GM18868 (cell line): ENCODE data around the gene IGLON5.

Experiments used
- ATAC-seq: cut with Tn5 transposase; IDR thresholded peaks from one replicate; pipeline ENCODE4 v1.9.1; 2021; ENCODE audit warnings: mild to moderate bottlenecking, moderate library complexity; ENCODE audit not compliant: unreplicated experiment

The IGLON5 gene

DNA sequence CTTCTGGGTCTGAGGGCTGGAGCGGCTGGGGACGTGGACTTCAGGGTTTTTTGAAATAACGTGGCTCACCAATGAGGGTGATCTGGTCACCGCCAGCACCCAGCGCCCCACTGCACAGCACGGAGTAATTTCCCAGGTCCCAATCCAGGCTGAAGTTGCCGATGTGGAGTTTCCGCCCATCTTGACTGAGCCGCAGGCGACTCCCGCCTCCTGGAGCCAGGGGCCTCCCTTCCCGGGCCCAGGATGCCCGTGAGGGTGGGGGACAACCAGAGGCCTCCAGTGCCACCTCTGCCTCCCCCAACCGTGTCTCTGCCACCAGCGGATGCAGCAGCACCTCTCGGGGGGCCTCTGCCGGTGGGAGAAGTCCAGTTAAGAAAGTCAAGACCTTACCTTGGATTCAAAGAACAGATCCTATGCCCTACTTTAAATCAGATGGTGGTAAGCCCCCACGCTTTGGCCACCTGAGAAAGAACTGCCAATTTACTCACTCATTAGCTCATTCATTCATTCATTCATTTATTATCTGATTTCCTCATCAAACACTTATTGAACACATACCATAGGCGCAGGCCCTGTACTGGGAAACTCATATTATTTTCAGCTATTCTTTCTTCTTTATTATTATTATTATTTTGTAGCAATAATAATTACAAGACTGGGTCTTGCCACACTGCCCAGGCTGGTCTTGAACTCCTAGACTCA, 26.6 kb downstream of the IGLON5 start:
- ATAC-seq = no peak

- peak; percentile 60 for ATAC-seq
Measured at GRCh38 chr19:51338563-51339312, 27.3 kb downstream of the IGLON5 start.

DNA sequence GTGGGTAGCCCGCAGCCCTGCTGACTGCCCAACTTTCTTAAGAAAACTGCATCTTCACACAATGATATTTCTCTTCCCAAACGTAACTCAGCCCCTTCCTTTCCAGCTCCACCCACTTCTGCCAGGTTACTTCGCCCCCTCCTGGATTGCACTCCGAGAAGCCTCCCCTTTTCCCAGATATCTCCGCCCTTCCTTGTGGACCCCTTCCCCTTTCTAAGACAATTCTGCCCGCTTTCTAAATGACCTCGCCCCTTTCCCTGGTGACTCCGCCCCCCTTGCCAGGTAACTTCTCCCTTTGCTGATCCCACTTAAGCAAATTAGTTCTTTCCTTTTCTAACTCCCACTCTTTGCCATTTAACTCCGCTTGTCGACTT, 27.9 kb downstream of the IGLON5 start:
- ATAC-seq = no peak

DNA sequence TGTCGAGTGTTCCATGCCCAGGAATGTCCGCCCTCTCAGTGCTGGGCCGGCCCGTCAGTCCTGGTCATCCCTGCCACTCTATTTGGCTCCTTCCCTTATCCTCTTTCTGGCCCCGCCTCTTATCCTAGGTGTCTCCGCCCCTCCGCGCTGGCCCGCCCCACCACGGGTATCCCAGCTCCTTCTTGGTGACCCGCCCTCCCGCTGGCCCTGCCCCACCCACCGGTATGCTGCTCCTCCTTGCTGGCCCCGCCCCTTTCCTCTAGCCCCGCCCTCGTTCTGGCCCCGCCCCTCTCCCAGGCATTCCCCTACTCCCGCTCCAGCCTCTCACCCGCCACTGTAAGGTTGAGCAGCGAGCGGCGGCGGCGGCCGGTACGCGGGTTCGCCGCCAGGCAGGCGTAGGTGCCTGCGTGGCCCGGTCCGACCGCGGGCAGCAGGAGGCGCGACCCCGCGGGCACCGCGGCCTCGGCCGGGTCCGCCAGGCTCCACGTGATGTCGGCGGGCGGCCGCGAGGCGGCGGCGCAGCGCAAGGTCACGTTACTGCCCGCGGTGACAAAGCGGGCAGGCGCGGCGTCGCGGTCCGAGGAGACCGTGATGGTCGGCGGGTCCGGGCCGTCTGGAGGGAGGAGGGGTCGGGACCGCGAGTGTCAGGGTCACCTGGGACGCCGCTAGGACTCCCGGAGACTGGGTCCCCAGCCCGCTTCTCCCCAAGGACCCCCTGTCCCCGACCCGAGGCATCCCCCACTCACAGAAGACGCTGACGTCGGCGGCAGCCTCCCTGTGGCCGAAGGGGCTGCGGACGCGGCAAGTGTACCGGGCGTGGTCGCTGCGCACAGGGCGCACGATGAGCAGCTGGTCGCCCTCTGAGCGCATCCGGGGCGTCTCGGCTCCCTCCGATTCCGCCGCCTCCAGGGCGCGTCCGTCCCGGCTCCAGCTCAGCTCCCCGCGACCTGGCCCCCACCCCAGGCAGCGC, 28.5 kb downstream of the IGLON5 start:
- peak; percentile 61 for ATAC-seq

DNA sequence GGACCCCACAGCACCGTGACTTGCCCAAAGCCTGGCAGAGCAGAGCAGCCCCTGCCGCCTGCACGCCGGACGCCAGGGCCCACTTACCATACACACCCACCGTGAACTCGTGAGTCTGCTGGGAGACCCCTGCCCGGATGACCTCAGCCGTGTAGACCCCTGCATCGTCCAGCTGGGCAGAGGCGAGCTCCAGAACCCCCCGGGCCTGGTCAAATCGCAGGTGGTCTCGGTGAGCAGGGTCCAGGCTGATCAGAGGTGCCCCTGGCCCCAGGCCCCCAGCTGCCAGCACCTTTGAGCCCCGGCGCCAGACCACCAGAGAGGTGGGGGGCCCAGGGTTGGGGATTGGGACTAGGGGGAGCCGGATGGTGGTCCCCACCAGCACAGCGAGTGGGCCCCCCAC, 29.6 kb downstream of the IGLON5 start:
- ATAC-seq = no peak

DNA sequence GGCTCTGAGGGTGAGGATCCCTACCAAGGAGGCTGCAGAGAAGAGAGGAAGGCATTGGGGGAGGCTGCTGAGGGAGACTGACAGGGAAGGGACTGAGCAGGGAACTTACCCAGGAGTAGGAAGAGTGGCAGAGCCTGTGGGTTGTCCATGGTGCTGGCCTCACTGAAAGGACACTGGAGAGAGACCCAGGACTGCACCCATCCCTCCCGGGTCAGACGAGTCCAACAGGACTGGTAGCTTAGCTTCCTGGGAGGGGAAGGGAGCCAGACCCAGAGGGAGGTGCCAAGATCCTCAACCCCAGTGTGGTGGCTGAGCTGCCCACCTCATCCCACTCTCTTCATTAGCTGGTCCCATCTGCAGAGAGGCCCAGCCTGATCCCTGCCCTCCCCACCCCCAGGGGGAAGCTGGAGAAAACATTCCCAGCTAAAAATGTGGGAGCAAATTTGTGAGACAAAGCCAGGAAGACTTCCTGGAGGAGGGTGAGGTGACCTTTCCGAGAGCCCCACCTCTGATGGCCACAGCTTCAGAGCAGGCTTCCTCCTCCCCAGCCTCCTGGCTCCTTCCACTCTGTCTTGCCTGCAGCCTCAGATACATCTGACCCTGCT, 30.6 kb downstream of the IGLON5 start, which contains the start of gene VSIG10L:
VSIG10L (minus strand) TSS at position 164 of the 605 bp plus-strand sequence; CDS start at position 149, 15 bp downstream.
- no peak for ATAC-seq

DNA sequence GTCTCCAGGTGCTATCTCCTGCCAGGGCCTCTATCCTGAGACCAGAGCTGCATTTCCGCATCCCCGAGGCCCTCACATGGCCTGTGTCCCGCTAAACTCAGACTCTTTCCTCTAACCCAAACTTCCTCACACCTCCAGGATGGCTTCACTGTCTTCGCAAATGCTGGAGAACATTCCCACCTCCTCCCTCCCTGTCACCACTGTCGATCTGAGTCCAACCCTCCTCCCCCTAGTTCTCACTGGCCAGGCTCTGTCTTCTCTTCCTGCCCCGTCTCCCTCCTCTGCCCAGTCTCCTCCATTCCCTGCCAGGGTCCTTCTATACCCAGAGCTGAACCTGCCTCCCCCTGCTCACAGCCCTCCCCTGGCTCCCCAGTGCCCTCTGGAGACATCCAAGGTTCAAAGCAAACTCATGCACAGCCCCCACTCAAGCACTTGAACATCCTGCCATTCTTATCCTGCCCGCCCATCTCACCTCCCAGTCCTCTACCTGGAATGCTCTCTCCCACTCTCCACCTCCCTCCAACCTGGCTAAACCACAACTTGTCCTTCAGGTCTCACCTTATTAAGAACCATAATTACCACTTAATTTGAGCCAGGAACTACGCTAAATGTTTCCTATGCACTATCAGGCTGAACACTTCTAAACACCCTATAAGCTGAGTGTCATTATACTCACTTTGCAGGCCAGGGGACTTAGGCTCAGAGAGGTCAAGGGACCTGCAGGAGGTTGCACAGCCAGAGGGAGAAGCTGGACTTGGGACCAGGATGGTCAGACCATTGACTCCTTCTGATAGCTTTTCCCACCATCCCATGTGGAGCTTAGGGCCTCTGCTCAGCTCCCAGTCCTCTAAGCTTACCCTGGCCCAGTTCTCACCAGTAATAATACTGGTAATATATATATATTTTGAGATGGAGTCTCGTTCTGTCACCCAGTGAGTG, 31.5 kb downstream of the IGLON5 start:
- ATAC-seq = no peak

DNA sequence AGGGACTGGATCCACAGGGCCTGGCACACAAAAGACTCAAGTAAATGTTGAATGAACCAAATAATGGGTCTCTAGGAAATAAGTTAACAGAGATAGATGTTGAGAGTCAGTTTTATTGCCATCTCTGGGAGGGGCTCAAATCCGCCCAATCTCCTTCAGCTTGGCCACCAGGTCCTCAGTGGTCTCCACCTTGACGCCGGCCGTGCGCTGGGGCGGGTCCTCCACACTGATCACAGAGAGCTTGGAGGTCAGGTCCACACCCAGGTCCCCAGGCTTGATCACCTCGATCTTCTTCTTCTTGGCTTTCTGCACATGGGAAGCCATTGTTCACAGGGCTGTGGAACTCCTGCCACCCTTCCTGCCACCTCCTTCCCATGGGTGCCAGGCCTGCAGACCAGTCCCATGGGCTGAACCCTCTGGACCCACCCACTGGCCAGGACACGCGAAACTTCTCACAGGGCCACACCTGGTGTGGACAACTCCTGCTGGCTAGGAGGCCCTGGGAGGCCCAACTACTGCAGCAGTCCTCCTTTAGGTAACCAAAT, 33.7 kb downstream of the IGLON5 start:
- ATAC-seq = no peak

GRCh38 chr19:51346742-51347141, 35.3 kb downstream of the IGLON5 start:
- ATAC-seq = no peak

GRCh38 chr19:51347209-51347928, 35.9 kb downstream of the IGLON5 start:
- no peak for ATAC-seq

DNA sequence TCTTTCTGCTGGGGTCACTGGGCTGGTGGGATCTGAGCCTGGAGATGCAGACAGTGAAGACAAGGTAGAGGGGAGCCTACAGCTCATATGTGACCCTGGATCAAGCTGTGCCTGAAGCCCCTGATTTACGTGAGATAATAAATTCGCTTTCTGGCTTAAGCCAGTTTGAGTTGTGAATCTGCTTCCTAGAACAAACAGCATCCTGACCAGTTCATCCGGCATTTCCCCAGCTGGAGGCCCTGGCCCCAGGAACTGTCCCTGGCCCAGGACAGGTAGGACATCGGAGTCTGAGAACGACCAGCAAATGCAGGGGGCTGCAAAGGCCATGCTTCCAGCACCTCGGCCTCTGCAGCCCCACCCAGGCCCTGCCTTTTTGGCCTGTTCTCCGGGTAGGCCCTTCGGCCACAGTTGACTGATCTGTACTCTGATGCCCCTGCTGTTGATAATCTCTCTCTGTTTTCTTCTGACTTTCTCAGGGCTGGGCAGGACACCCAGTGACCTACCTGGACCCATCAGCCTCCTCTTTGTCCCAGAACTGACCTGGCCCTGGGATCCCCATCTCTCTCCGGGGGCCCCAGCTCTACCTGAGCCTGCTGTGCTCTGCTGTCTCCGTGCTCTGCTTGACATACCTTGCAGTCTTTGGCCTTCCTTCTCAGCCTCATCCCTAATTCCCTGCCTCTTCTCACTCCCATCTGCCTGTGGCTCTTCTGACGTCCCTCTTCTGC, 40.0 kb downstream of the IGLON5 start:
- ATAC-seq = no peak

DNA sequence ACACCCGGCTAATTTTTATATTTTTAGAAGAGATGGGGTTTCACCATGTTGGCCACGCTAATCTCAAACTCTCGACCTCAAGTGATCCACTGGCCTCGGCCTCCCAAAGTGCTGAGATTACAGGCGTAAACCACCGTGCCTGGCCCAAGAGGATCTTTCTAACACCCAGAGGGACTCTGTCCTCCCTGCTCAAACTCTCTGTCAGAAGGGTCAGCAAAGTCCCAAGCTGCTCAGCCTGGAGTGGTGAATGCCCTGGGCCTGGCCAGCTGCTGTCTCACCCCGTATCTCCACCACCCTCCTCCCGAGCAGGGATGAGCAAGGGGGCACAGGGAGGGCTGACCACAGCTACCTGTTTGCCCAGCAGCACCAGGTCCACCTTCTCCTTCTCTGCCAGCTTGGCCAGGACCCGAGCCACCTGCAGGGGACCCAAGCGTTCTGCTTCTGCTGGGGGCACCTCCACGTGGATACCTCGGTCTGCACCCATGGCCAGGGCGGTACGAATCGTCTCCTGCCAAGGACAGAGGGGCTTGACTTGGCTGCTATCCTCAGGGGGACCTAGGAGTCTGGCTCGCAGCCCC, 41.4 kb downstream of the IGLON5 start:
- no peak for ATAC-seq

- ATAC-seq = no peak
Measured at GRCh38 chr19:51354103-51354741, 42.8 kb downstream of the IGLON5 start.

GRCh38 chr19:51354742-51355148, 43.3 kb downstream of the IGLON5 start:
- ATAC-seq = no peak

DNA sequence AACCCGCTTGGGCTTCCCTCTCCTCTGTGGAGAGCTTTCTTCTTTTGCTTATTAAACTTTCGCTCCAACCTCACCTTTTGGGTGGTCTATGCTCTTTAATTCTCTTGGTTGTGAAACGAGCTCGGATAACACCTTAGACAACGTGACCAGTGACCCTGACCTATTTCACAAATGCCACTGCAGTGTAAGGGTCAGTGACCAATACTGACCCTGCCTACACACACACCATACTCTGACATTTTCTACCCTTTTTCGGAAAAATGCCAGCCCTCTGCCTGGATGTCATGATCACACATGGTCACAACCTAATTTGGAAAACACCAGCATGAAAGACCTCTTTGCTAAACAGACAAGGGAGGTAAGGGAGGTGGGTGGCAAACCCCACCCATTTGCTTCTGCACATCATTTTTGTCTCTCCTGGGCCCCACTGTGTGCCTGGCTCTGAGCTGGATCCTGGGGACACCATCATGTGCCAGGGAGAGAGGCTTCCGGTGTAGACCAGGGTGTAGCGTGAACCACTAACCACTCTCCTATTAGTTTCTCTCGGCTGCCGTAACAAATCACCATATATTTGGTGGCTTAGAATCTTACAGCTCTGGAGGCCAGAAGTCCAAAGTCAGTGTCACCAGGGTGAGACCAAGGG, 44.8 kb downstream of the IGLON5 start:
- no peak for ATAC-seq

DNA sequence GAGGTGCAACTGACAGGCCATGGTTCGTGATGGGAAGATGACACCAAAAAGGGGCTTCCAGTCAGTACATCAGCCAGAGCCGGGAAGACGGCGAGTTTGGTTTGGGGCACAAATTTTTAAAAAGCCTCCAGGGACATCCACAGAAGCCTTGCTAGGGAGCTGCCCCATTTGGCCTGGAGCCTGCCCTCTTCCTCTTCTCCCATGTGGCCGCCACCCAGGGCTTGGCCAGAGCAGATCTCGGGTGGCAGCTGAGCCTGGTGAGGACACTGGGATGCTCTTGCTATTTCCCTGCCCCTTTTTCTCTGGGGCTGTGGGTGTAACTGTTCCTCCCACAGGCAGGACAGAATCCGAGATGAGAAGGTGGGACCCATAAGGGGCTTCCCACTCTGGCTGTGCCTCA, 46.5 kb downstream of the IGLON5 start:
- ATAC-seq = no peak

GRCh38 chr19:51359294-51359693, 47.9 kb downstream of the IGLON5 start:
- ATAC-seq = no peak
